ENCODE measurements around the gene NPHP4. TPM values are rescaled to one million over a fixed set of nuclear protein-coding genes. Genes with fewer than 3 reads are reported as not detected.

NPHP4 gene
- total and polyA plus RNA-seq, 10 of the 15 experiments (the other 5 are each of a cell fraction or from before 2014, with no cell fraction given), result 0.16 to 10.5 (median 3.1) TPM

GRCh38 chr1:5973771-5974170 is 18.5 kb downstream of the NPHP4 start:
- DNase-seq (ENCODE audit: low read depth, low spot score) (no peak), ATAC-seq (no peak), FAIRE-seq (no peak)
- ChIA-PET POLR2A (no interaction called here), SMC1A (ENCODE audit: uncharacterized antibody, unreplicated experiment) (no interaction called here), CTCF (no interaction called here), RAD21 (ENCODE audit: unreplicated experiment) (interaction anchor here (1.1 kb wide), 1 partner anchor 464 kb away, joined by 4 read pairs; no protein-coding TSS in a partner anchor)
- H2AFZ ChIP-seq (ENCODE audit: control insufficient read depth, low read depth, low read length), result no peak overlapping the region
- no peaks in the 10 kb centered on the region; a peak in 2 of 4 replicates for H3K36me3 ChIP-seq (ENCODE audit: control insufficient read depth in 2 of 2, insufficient read depth in 2 of 2, low read length in 1 of 2)
- no peak overlapping the region for H3K27ac ChIP-seq (ENCODE audit: control insufficient read depth, insufficient read depth)
- intact Hi-C loops (cut with micrococcal nuclease; ENCODE audit: unreplicated experiment), result loop anchor here (2.0 kb wide), 1 partner anchor 463 kb away; no protein-coding TSS in a partner anchor
- BruUV-seq (replicated peaks), result no TSS peak
- H3K4me2 ChIP-seq (ENCODE audit: control insufficient read depth, insufficient read depth), result no peak overlapping the region
- H3K9me3 ChIP-seq (replicated peaks; ENCODE audit: control insufficient read depth, insufficient read depth, low read length), result no peaks in the 10 kb centered on the region
- no peaks in the 10 kb centered on the region for H3K79me2 ChIP-seq (ENCODE audit: control insufficient read depth, insufficient read depth, low read length)
- TF ChIP-seq ZZZ3 (IDR thresholded peaks at IDR 0.05; ENCODE audit: control insufficient read depth, insufficient read length, low read depth) (no peak), TARDBP (IDR thresholded peaks at IDR 0.05; ENCODE audit: borderline replicate concordance) (no peak), BMI1 (IDR thresholded peaks at IDR 0.05; ENCODE audit: borderline replicate concordance) (no peak), YY1 (IDR thresholded peaks at IDR 0.05; ENCODE audit: low read depth, low read length) (no peak), ZNF207 (IDR thresholded peaks at IDR 0.05; ENCODE audit: borderline replicate concordance) (no peak), CUX1 (IDR thresholded peaks at IDR 0.05; ENCODE audit: insufficient replicate concordance, low read depth, low read length) (no peak), ZBTB33 (IDR thresholded peaks at IDR 0.05) (no peak), POLR2A (IDR thresholded peaks at IDR 0.05; ENCODE audit: low read depth, low read length) (no peak)
- no peaks in the 10 kb centered on the region for H4K20me1 ChIP-seq (ENCODE audit: control insufficient read depth, insufficient read depth)
- 70% methylated on average over 11 of the region's 11 CpGs for WGBS (ENCODE audit: insufficient coverage, insufficient replicate concordance, low lambda C conversion rate, missing lambda C conversion rate)
- no peak overlapping the region for H3K4me3 ChIP-seq
- H3K4me1 ChIP-seq (ENCODE audit: control insufficient read depth, insufficient read depth, low read length), result no peaks in the 10 kb centered on the region
- no peak overlapping the region for H3K9ac ChIP-seq (ENCODE audit: control insufficient read depth, insufficient read depth, low read length)
- in situ Hi-C loops (cut with MboI), result no loop called here
- no peaks in the 10 kb centered on the region for H3K27me3 ChIP-seq (replicated peaks in 1 of 2; ENCODE audit: control insufficient read depth in 2 of 2, insufficient read depth in 2 of 2, low read length in 1 of 2)

Measured in GM12878 (cell line).